Skeletal muscle tissue (tissue), 5 donors: ENCODE results near the gene JADE2. TPM values are rescaled to one million over a fixed set of nuclear protein-coding genes. Genes with fewer than 3 reads are reported as not detected.
A peak's percentile ranks its signal among the peaks of the same experiment; 100 is the strongest.

ENCODE experiments used
- H3K27ac ChIP-seq: one replicate; pipeline ENCODE4 v1.7.0; 2013; ENCODE audit warnings: mild to moderate bottlenecking, low read depth, low read length, inconsistent platforms
- H3K27me3 ChIP-seq, 3 donors: one replicate each; pipeline ENCODE4 v1.7.0; 2013; ENCODE audit warnings: low read length in 3 of 3; ENCODE audit not compliant: control insufficient read depth in 3 of 3, insufficient read depth in 3 of 3
- H3K36me3 ChIP-seq, 3 donors: one replicate each; pipeline ENCODE4 v1.7.0; 2013; ENCODE audit warnings: low read length in 3 of 3; ENCODE audit not compliant: control insufficient read depth in 3 of 3, insufficient read depth in 3 of 3
- H3K4me1 ChIP-seq, 3 donors: one replicate each; pipeline ENCODE4 v1.7.0; 2013; ENCODE audit warnings: low read length in 3 of 3, mild to moderate bottlenecking in 3 of 3; ENCODE audit not compliant: control insufficient read depth in 3 of 3, insufficient read depth in 3 of 3
- H3K4me3 ChIP-seq, 3 donors: one replicate each; pipeline ENCODE4 v1.7.0; 2013; ENCODE audit warnings: low read length in 3 of 3
- H3K9ac ChIP-seq, 3 donors: one replicate each; pipeline ENCODE4 v1.7.0; 2013; ENCODE audit warnings: low read length in 3 of 3, mild to moderate bottlenecking in 3 of 3, moderate library complexity in 2 of 3, low read depth in 1 of 3
- H3K9me3 ChIP-seq, 3 donors: one replicate each; pipeline ENCODE4 v1.7.0; 2013; ENCODE audit warnings: low read length in 3 of 3; ENCODE audit not compliant: control insufficient read depth in 3 of 3
- small RNA-seq: library from RNA; depleted of rRNA; stranded (forward); fragments of <200 nt; gene quantifications from one replicate; pipeline ENCODE3, GENCODE V24; 2014
- total RNA-seq: library from RNA; depleted of rRNA; stranded (reverse); fragments of >200 nt; gene quantifications from one replicate; pipeline ENCODE4 v1.2.3, GENCODE V29; 2014
- donor health status: Osteomylitis.

JADE2 gene
- total RNA-seq, 1 donor from 2014 or later = 1.6 TPM

DNA sequence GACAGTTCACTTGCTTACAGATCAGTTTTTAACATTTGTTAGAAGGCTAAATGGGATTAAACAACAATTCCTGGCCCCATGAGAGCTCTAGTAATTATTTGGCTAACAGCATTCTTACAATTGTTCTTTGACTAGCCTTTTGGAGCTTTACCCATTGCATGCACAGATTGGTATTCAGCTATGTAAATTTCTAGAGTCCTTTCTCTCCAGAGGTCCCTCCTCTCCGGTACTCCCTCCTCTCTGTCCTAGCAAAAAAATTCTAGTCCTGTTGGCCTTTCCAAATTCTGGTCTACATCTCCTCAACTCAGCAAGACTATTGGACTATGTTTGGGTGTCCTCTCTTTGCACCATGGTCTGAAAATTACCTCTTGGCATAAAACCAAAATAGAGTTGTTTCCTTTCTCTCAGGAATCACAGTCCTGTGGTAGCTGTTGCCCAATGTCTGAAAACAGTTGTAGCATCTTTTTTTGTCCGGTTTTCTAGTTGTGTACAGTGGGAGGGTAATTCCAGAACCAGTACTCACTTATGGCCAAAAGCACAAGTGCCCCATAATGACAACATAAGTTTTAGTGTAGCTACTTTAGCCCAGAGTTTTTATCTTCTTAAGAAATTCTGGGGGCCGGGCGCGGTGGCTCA, 89.1 kb downstream of the JADE2 start:
- peaks cover 14 to 49% (median 33%) of the 10 kb centered on the region in 3 donors for H3K36me3 ChIP-seq

DNA sequence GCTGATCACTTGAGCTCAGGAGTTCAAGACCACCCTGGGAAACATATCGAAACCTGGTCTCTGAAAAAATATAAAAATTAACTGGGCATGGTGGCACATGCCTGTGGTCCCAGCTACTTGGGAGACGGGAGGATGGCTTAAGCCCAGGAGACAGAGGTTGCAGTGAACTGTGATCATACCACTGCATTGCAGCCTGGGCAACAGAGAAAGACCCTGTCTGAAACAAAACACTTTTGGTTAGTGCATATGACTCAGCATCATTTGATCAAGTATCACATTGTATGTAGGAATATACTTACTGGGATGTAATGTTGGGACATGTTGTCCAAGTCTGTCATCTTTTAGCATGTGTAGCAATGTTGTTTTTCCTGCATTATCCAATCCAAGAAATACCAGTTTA, 95.2 kb downstream of the JADE2 start:
- Histone ChIP-seq H3K4me1 (peaks cover 11 to 17% (median 16%) of the 10 kb centered on the region in 3 donors), H3K4me3 (no peak overlapping the region), H3K9me3 (no peaks in the 10 kb centered on the region), H3K9ac (no peak overlapping the region), H3K36me3 (peaks cover 23 to 42% (median 34%) of the 10 kb centered on the region in 3 donors), H3K27ac (no peak overlapping the region), H3K27me3 (no peaks in the 10 kb centered on the region)

More for the DNA sequence above, 89.1 kb downstream of the JADE2 start:
- no peak overlapping the region for H3K9ac ChIP-seq
- no peaks in the 10 kb centered on the region for H3K27me3 ChIP-seq
- H3K9me3 ChIP-seq = no peaks in the 10 kb centered on the region
- peaks cover under 1% of the 10 kb centered on the region in 3 donors for H3K4me1 ChIP-seq
- no peak overlapping the region for H3K27ac ChIP-seq
- H3K4me3 ChIP-seq = no peak overlapping the region

DNA sequence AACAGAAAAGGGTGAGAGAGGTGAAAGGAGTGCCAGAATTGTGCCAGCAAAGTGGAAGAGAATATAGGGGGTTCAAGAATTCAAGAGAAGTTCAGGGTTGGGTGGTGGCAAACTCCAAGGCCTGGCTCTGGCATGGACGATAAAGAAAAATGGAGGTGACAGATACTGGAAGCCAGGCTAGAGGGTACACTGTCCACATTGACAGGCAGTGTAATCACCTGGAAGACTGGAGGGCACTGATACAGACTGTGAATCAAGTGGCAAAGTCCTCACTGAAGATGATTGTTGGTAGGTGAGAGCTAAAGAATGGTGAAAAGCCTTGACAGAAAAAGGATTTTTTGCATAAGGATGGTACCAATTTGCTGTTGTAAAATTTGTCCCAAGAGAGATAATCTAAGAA, 100.1 kb downstream of the JADE2 start:
- peak overlapping the region; percentile 83 for H3K27ac ChIP-seq
- peaks cover 10 to 18% (median 12%) of the 10 kb centered on the region in 3 donors for H3K36me3 ChIP-seq
- H3K9ac ChIP-seq = no peak overlapping the region
- H3K9me3 ChIP-seq = no peaks in the 10 kb centered on the region
- no peak overlapping the region for H3K4me3 ChIP-seq
- H3K27me3 ChIP-seq = no peaks in the 10 kb centered on the region
- peaks cover 17 to 23% (median 22%) of the 10 kb centered on the region in 3 donors for H3K4me1 ChIP-seq

DNA sequence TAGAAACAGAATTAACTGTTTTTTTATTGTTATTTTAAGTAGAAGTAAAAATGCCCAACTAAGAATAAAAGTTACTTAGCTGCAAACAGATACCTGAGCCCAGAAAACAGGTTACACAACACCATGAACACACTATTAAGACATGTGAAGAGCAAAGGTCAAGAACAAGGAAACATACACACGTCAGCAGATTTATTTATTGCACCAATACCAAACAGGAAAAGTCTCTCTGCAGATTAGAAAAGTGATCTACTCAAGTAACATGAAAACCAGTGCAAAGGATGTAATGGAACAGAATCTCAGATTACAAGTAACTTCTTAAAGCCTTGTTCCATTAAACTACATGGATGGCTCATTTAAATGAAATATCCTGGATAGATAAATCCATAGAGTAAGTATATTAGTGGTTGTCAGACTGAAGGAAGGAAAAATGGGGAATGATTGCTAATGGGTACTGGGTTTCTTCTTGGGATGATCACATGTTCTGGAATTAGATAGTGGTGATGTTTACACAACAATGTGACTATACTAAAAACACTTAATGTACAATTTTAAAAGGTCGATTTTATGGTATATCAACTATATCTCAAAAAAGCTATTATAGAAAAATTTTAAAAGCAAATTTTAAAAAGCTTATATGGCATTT, 101.0 kb downstream of the JADE2 start:
- Histone ChIP-seq H3K4me3 (peak overlapping the region in 1 of 3 donors; percentile 15), H3K4me1 (peaks cover 19 to 27% (median 24%) of the 10 kb centered on the region in 3 donors), H3K27ac (peak overlapping the region; percentile 83), H3K27me3 (no peaks in the 10 kb centered on the region), H3K9me3 (no peaks in the 10 kb centered on the region), H3K9ac (no peak overlapping the region), H3K36me3 (peaks cover 5 to 11% (median 10%) of the 10 kb centered on the region in 3 donors)

Small RNA genes lying within 50 kb of the gene (small RNA-seq; reads per million reads assigned to genes)
- not detected for gene RN7SL541P
- not detected for gene RNU6-456P

Other genes with a start within 250 kb of the JADE2 start
- gene CDKL3, start 158.5 kb upstream of the JADE2 start, total RNA-seq = 7.8 TPM
- 67.8 TPM for gene UBE2B, start 154.1 kb upstream of the JADE2 start, total RNA-seq
- 37.1 TPM for gene CDKN2AIPNL, start 113.8 kb upstream of the JADE2 start, total RNA-seq
- gene SAR1B, start 107.2 kb downstream of the JADE2 start, total RNA-seq = 23.5 TPM
- gene SEC24A, start 123.1 kb downstream of the JADE2 start, total RNA-seq = 20.9 TPM
- 28.7 TPM for gene CAMLG, start 212.9 kb downstream of the JADE2 start, total RNA-seq
- gene DDX46, start 233.1 kb downstream of the JADE2 start, total RNA-seq = 25.6 TPM